K562 (cell line): ENCODE measurements around the gene TMEM217. TPM values are rescaled to one million over a fixed set of nuclear protein-coding genes. Genes with fewer than 3 reads are reported as not detected.

Source experiments
- AFF4 ChIP-seq: sonication (generic); formaldehyde crosslinking; IDR thresholded peaks from 2 replicates; pipeline ENCODE4 v1.8.0; 2023; ENCODE audit warnings: mild to moderate bottlenecking, missing genetic modification reagents
- BCLAF1 ChIP-seq, 2 experiments: fragments of 450-650 bp in 1 of 2; IDR thresholded peaks; 2 replicates each; pipeline ENCODE4 v1.6.1; 2011 to 2017; ENCODE audit warnings: low read depth in 2 of 2, antibody characterized with exemption in 1 of 2, borderline replicate concordance in 1 of 2, low read length in 1 of 2, mild to moderate bottlenecking in 1 of 2, mixed read lengths in 1 of 2; ENCODE audit not compliant: control insufficient read depth in 1 of 2
- HNRNPH1 ChIP-seq: fragments of 200-400 bp; formaldehyde crosslinking; optimal IDR thresholded peaks from 2 replicates; pipeline ENCODE3; 2017; ENCODE audit warnings: low read depth, mild to moderate bottlenecking, low read length, moderate library complexity
- IRF1 ChIP-seq: sonication (generic); formaldehyde crosslinking; IDR thresholded peaks from 2 replicates; pipeline ENCODE4 v1.8.0; 2022; ENCODE audit warnings: missing genetic modification reagents, mild to moderate bottlenecking, borderline replicate concordance
- KDM4B ChIP-seq, 2 experiments: fragments of 450-650 bp in 1 of 2; sonication (generic) in 1 of 2; IDR thresholded peaks; 2 replicates each; pipeline ENCODE4 v1.6.1; 2016 to 2017; ENCODE audit warnings: borderline replicate concordance in 2 of 2, antibody characterized with exemption in 1 of 2, low read depth in 1 of 2, mild to moderate bottlenecking in 1 of 2
- MAFF ChIP-seq: IDR thresholded peaks from 2 replicates; pipeline ENCODE4 v1.6.1; 2012; ENCODE audit warnings: low read length, improper control_type of control experiment
- MCM5 ChIP-seq: fragments of 450-650 bp; IDR thresholded peaks from 2 replicates; pipeline ENCODE4 v1.6.1; 2016; ENCODE audit warnings: low read depth
- MECOM ChIP-seq: fragments of 250-450 bp; sonication (Bioruptor Pico); IDR thresholded peaks from 2 replicates; pipeline ENCODE4 v1.8.0; 2022; ENCODE audit warnings: inconsistent platforms
- NKRF ChIP-seq: fragments of 450-650 bp; IDR thresholded peaks from 2 replicates; pipeline ENCODE4 v1.6.1; 2016; ENCODE audit warnings: borderline replicate concordance
- NONO ChIP-seq, 2 experiments: fragments of 200-400 bp in 1 of 2; fragments of 450-650 bp in 1 of 2; formaldehyde crosslinking in 1 of 2; IDR thresholded peaks; 2 replicates each; pipeline ENCODE4 v1.6.1; 2017; ENCODE audit warnings: low read depth in 2 of 2, mild to moderate bottlenecking in 2 of 2, moderate library complexity in 2 of 2, low read length in 1 of 2
- SREBF2 ChIP-seq: sonication (generic); formaldehyde crosslinking; IDR thresholded peaks from 2 replicates; pipeline ENCODE4 v1.4.0; 2020; ENCODE audit warnings: mild to moderate bottlenecking, missing genetic modification reagents
- ZFP1 ChIP-seq: fragments of 450-650 bp; formaldehyde crosslinking; IDR thresholded peaks from 2 replicates; pipeline ENCODE4 v1.4.0; 2020; ENCODE audit warnings: mild to moderate bottlenecking, mixed read lengths
- ZFP30 ChIP-seq: fragments of 250-450 bp; sonication (Bioruptor Pico); IDR thresholded peaks from 2 replicates; pipeline ENCODE4 v1.8.0; 2022; ENCODE audit warnings: moderate library complexity, mild to moderate bottlenecking, inconsistent platforms, borderline replicate concordance
- ZFP91 ChIP-seq: sonication (generic); formaldehyde crosslinking; IDR thresholded peaks from 2 replicates; pipeline ENCODE4 v1.8.0; 2022; ENCODE audit warnings: mild to moderate bottlenecking, missing genetic modification reagents
- ZNF431 ChIP-seq: sonication (generic); formaldehyde crosslinking; IDR thresholded peaks from 2 replicates; pipeline ENCODE4 v1.8.0; 2022; ENCODE audit warnings: mild to moderate bottlenecking, missing genetic modification reagents
- polyA plus RNA-seq, 8 experiments: library from polyadenylated mRNA; depleted of rRNA in 4 of 8; stranded (reverse) in 5 of 8; unstranded in 3 of 8; fragments of >200 nt; fragmentation: Nextera tagmentation in 2 of 8; fragmentation: Illumina TruSeq in 1 of 8; extraction: Ambion mirVana in 2 of 8; extraction: Trizol in 1 of 8; gene quantifications; 2 replicates each; pipeline versions ENCODE4 v1.2.1 to v1.2.3, GENCODE V29; 2011 to 2014; ENCODE audit warnings: inconsistent platforms in 1 of 8, missing spikeins in 1 of 8
- total RNA-seq, 7 experiments: library from RNA; depleted of rRNA in 6 of 7; stranded (reverse); fragments of >200 nt in 6 of 7; fragmentation: Illumina TruSeq in 2 of 7; extraction: Trizol in 2 of 7; gene quantifications; 2 replicates each; pipeline versions ENCODE4 v1.2.1 to v1.2.3, GENCODE V29; 2011 to 2021; ENCODE audit warnings: low replicate concordance in 1 of 7

TMEM217 gene
- total and polyA plus RNA-seq, 9 of the 15 experiments (the other 6 are each of a cell fraction or from before 2014, with no cell fraction given) = 1.3 to 8.0 (median 1.9) TPM

- TF ChIP-seq IRF1 (CRISPR knock-in tag) = no peak
- no peak for TF ChIP-seq NKRF
- TF ChIP-seq MAFF = no peak
- no peak for TF ChIP-seq MECOM (CRISPR knock-in tag)
- TF ChIP-seq ZFP91 (CRISPR knock-in tag) = no peak
- TF ChIP-seq KDM4B (IDR thresholded peaks at IDR 0.05; ENCODE audit: borderline replicate concordance in 2 of 2, low read depth in 1 of 2) = no peak
- TF ChIP-seq NONO (IDR thresholded peaks at IDR 0.05; ENCODE audit: low read depth in 2 of 2, low read length in 1 of 2) = no peak
- no peak for TF ChIP-seq ZNF431
- no peak for TF ChIP-seq MCM5
- no peak for TF ChIP-seq ZFP30 (CRISPR knock-in tag)
- no peak for TF ChIP-seq AFF4 (CRISPR knock-in tag)
- no peak for TF ChIP-seq BCLAF1 (IDR thresholded peaks at IDR 0.05; ENCODE audit: borderline replicate concordance in 1 of 2, control insufficient read depth in 1 of 2, low read depth in 2 of 2, low read length in 1 of 2)
- TF ChIP-seq HNRNPH1 = no peak
- no peak for TF ChIP-seq ZFP1 (CRISPR knock-in tag)
- TF ChIP-seq SREBF2 = no peak
These were observed 15.4 kb downstream of the TMEM217 start (continued) for GRCh38 chr6:37242429-37243052.
